ENCODE results near the gene BCAP29. TPM values are rescaled to one million over a fixed set of nuclear protein-coding genes. Genes with fewer than 3 reads are reported as not detected.

The BCAP29 gene
- polyA plus RNA-seq, 1 experiment, result 20.3 TPM

DNA sequence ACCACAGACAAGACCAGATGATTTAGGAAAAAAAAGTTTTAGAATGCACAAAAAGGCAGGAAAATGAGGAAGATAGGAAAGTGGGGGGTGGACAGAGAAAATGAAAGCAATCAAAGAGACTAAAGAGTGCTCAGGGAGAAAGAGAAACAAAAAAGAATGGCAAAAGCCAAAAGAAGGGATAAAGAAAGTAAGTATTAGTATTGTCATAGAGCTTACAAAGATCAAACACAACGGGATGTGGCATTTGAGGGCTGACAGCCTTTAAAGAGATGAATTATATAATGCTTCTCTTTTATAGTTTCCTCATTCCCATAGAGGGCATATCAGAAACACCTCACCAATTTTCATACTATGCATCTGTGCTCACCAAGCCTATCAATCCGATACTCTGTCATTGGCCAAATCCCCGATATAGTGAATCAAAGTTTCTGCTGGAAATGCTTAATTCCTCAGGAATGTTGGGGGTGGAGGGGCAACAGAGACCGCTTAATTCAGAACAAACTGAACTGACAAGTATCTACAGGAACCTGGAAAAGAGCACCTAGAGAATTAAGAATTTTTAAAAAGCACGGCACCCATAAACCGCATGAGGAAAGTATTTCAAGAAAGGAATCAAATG is 19.0 kb upstream of the BCAP29 start:
- no peaks in the 10 kb centered on the region for H3K27me3 ChIP-seq (ENCODE audit: control insufficient read depth, insufficient read depth, low read length)
- no peak for DNase-seq (ENCODE audit: low read depth)
- CTCF ChIA-PET, result no interaction called here
- no peaks in the 10 kb centered on the region; the same call in 1 of the 2 replicates for H3K36me3 ChIP-seq (ENCODE audit: control insufficient read depth, insufficient read depth, low read length)
- POLR2A ChIA-PET, result no interaction called here
- no peak overlapping the region for H3K4me3 ChIP-seq (ENCODE audit: low read depth, low read length)
- TF ChIP-seq, protein P1, sequence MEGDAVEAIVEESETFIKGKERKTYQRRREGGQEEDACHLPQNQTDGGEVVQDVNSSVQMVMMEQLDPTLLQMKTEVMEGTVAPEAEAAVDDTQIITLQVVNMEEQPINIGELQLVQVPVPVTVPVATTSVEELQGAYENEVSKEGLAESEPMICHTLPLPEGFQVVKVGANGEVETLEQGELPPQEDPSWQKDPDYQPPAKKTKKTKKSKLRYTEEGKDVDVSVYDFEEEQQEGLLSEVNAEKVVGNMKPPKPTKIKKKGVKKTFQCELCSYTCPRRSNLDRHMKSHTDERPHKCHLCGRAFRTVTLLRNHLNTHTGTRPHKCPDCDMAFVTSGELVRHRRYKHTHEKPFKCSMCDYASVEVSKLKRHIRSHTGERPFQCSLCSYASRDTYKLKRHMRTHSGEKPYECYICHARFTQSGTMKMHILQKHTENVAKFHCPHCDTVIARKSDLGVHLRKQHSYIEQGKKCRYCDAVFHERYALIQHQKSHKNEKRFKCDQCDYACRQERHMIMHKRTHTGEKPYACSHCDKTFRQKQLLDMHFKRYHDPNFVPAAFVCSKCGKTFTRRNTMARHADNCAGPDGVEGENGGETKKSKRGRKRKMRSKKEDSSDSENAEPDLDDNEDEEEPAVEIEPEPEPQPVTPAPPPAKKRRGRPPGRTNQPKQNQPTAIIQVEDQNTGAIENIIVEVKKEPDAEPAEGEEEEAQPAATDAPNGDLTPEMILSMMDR (IDR thresholded peaks at IDR 0.05; ENCODE audit: insufficient read depth, low read depth, low read length), result no peak

DNA sequence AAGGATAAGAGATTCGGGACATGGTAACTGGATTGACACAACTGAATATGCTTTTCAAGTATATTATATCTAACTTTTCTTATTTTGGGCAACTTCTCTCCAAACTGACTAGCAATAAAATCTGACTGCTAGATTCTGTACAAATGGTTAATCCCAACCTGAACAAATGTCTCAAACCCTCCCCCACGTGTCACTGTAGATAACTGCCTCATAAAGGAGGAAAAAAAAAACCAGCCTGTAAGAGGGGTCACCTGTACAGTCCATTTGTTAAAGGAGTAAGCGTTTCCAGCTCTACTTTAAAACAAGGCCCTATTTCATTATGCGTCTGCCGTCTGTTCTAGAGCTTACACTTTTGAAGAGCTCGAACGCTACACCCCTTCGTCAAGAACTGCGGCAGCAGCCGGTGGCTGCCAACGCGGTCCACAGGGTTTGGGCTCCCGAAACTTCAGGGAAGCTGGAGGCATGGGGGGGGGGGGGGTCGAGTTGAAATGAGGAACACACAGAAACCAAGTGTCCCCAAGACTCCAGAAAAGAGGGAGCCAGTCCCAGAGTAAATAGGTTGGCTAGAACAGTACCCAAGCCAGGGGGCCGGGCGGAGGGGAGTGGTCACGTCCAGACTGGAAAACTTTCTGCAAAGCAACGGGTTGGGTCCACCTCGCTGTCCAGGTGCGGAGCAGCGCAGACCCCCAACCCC is 16.8 kb upstream of the BCAP29 start:
- DNase-seq (ENCODE audit: low read depth), result no peak
- ChIA-PET POLR2A (interaction anchor here (1.4 kb wide), 1 partner anchor 394 kb away, joined by 4 read pairs; the partner anchor contains the start of gene HBP1), CTCF (interaction anchor here (0.6 to 1.6 kb wide), 2 partner anchors 12 to 37 kb away, joined by 3 to 5 read pairs; no protein-coding TSS in a partner anchor)
- H3K36me3 ChIP-seq (ENCODE audit: control insufficient read depth, insufficient read depth, low read length), result no peaks in the 10 kb centered on the region
- H3K4me3 ChIP-seq (ENCODE audit: low read depth, low read length), result peak overlapping the region; percentile 92
- H3K27me3 ChIP-seq (ENCODE audit: control insufficient read depth, insufficient read depth, low read length), result no peaks in the 10 kb centered on the region
- TF ChIP-seq, protein P1 (IDR thresholded peaks at IDR 0.05; ENCODE audit: insufficient read depth, low read depth, low read length), result no peak

DNA sequence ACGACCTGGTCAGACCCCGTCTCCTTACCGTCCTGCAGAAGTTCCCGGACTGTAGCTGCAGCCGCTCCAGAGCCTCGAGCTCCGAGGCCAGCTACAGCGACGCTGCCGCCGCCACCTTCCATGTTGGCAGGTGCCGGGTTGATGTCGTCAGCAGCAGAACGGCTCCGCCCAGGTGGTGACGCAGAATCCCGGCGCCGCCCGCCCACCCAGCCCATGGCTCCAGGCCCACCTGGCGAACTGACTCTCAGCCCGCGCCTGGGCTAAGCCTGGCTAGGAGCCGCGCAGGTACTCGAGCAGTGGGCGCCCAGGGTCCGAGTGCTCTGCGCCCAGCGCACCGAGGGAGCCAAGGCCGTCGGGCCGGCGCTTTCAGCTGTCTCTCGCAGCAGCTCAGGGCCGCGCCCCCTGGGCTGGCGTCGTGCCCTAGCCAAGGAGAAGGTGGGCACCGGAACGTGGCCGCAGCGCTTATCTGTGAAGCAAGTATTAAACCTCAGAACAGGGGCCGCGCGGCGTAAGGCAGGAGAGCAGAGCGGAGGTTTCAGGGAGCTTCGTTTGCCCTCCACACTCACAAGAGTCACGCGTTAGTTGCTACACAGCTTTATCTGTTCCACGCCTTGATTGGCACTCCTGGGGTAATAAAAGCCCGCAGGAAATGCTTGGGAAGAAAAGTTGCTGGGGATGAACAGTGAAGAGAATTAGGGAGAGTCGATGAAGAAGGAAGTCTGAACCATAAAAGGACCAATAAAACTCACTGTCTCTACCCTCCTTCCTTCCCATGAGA is 16.1 kb upstream of the BCAP29 start, which contains the start of the genes COG5 and DUS4L:
COG5 (minus strand) TSS at position 146 of the 778 bp plus-strand sequence; CDS start at position 122, 24 bp downstream.
DUS4L (plus strand) TSS at position 197 of the 778 bp plus-strand sequence. CDS start 3,100 bp downstream, outside the sequence.
- CTCF ChIA-PET, result interaction anchor here (0.6 to 1.6 kb wide), 6 partner anchors 12 to 182 kb away, joined by 3 to 5 read pairs (median 3); no protein-coding TSS in a partner anchor
- TF ChIP-seq, protein P1 (IDR thresholded peaks at IDR 0.05; ENCODE audit: insufficient read depth, low read depth, low read length), result no peak
- H3K27me3 ChIP-seq (ENCODE audit: control insufficient read depth, insufficient read depth, low read length), result no peaks in the 10 kb centered on the region
- H3K36me3 ChIP-seq (ENCODE audit: control insufficient read depth, insufficient read depth, low read length), result no peaks in the 10 kb centered on the region
- peak within 1 kb of the TSS; percentile 92 for H3K4me3 ChIP-seq (ENCODE audit: low read depth, low read length)
- POLR2A ChIA-PET, result interaction anchor here (1.4 kb wide), 1 partner anchor 395 kb away, joined by 4 read pairs; the partner anchor contains the start of gene HBP1
- no peak for DNase-seq (ENCODE audit: low read depth)

DNA sequence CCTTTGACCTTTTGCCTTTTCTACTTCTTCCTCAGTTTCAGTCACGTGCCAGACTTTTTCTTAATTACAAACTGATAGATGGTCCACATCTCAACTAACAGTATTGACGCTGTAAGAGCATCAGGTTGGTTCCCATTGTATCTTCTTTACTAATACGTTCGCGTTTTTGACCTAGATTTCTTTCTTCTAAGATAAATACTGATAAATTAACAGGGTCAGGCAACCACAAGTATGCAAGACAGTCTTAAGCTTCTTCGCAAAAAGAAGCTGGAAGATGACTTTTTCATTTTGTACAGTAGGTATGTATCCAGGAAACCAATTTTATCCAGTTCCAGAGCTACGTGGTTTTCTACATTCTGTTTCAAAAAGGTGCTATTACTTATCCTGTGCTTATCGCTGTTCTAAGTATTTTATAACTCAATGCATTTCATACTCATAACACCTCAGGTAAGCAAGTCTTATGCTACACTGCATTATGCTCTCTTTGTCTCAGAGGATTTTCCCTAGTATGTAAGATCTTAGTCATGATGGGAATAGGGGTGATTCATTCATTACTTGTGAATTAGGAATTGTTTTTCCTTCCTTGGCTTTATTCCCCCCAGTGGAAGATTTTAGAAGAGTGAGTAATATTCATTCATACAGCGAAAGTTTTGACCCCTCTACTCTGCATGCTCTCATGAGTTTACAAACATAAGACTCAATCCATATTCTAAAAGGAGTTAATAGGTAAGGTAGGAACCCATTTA is 15.3 kb upstream of the BCAP29 start:
- ChIA-PET POLR2A (interaction anchor here (1.4 kb wide), 1 partner anchor 396 kb away, joined by 4 read pairs; the partner anchor contains the start of gene HBP1), CTCF (interaction anchor here (0.6 to 1.6 kb wide), 9 partner anchors 11 to 912 kb away, joined by 3 to 5 read pairs (median 3); no protein-coding TSS in a partner anchor)
- H3K4me3 ChIP-seq (ENCODE audit: low read depth, low read length), result peak overlapping the region; percentile 92
- TF ChIP-seq, protein P1 (IDR thresholded peaks at IDR 0.05; ENCODE audit: insufficient read depth, low read depth, low read length), result no peak
- no peaks in the 10 kb centered on the region for H3K27me3 ChIP-seq (ENCODE audit: control insufficient read depth, insufficient read depth, low read length)
- no peaks in the 10 kb centered on the region for H3K36me3 ChIP-seq (ENCODE audit: control insufficient read depth, insufficient read depth, low read length)
- DNase-seq (ENCODE audit: low read depth), result peak; percentile 59

Data from BJ (cell line).